Measurements from ENCODE around the gene SLC4A2. TPM values are rescaled to one million over a fixed set of nuclear protein-coding genes. Genes with fewer than 3 reads are reported as not detected.
A peak's percentile ranks its signal among the peaks of the same experiment; 100 is the strongest.

SLC4A2 gene
- total RNA-seq, 1 donor from 2014 or later = 137 TPM

GRCh38 chr7:151081170-151082101, 22.0 kb downstream of the SLC4A2 start:
- DNase-seq (ENCODE audit: low read depth) = no peak

- no peak for DNase-seq (ENCODE audit: low read depth)
Measured at GRCh38 chr7:151082141-151083070, 23.0 kb downstream of the SLC4A2 start.

- no peak for DNase-seq (ENCODE audit: low read depth)
Measured at GRCh38 chr7:151083071-151083823, 23.9 kb downstream of the SLC4A2 start, which contains the start of gene TMUB1. TMUB1 (minus strand) TSS chr7:151083493; CDS start chr7:151082563, 930 bp downstream.

- no peak for DNase-seq (ENCODE audit: low read depth)
Measured at GRCh38 chr7:151083824-151084160, 24.4 kb downstream of the SLC4A2 start.

GRCh38 chr7:151085329-151085690, 25.9 kb downstream of the SLC4A2 start:
- no peak for DNase-seq (ENCODE audit: low read depth)

- DNase-seq (ENCODE audit: low read depth) = no peak
Measured at GRCh38 chr7:151085691-151086620, 26.6 kb downstream of the SLC4A2 start, which contains the start of gene AGAP3. AGAP3 (plus strand) TSS chr7:151086475; CDS start chr7:151086742, 267 bp downstream.

GRCh38 chr7:151086802-151087244, 27.4 kb downstream of the SLC4A2 start:
- no peak for DNase-seq (ENCODE audit: low read depth)

- DNase-seq (ENCODE audit: low read depth) = no peak
Measured at GRCh38 chr7:151087245-151088018, 28.0 kb downstream of the SLC4A2 start.

- no peak for DNase-seq (ENCODE audit: low read depth)
Measured at GRCh38 chr7:151088019-151088855, 28.8 kb downstream of the SLC4A2 start.

GRCh38 chr7:151088856-151089699, 29.7 kb downstream of the SLC4A2 start:
- DNase-seq (ENCODE audit: low read depth) = peak; percentile 45

- DNase-seq (ENCODE audit: low read depth) = no peak
Measured at GRCh38 chr7:151089893-151090730, 30.7 kb downstream of the SLC4A2 start.

- DNase-seq (ENCODE audit: low read depth) = no peak
Measured at GRCh38 chr7:151091003-151091402, 31.6 kb downstream of the SLC4A2 start.

- DNase-seq (ENCODE audit: low read depth) = no peak
Measured at GRCh38 chr7:151091431-151091830, 32.0 kb downstream of the SLC4A2 start.

GRCh38 chr7:151091988-151092387, 32.6 kb downstream of the SLC4A2 start:
- no peak for DNase-seq (ENCODE audit: low read depth)

GRCh38 chr7:151093748-151094147, 34.4 kb downstream of the SLC4A2 start:
- DNase-seq (ENCODE audit: low read depth) = no peak

GRCh38 chr7:151094675-151095074, 35.3 kb downstream of the SLC4A2 start:
- peak; percentile 51 for DNase-seq (ENCODE audit: low read depth)

Data from renal cortical epithelial cell (primary cell).